Measurements from ENCODE around the gene SSPN.

Gene SSPN

DNA sequence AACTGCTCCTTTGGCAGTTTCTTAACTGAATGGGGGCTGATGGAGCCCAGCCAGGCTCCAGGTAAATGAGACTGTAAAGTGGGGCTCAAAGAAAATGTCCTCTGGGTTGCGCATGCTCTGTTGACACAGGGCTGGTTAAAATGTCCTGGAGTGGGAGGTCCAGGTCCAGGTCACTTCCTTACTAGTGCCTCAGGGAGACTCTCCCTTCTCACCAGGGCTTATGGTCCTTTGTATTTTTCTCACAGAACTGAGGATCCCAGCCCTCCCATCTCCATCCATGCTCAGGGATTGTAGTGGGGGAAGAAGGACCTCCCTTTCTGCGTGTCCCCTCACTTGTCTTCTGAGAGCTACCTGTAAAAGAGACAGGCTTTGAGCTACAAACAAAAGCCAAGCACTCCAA is 77.5 kb downstream of the SSPN start:
- Mint-ChIP-seq H3K27me3 (ENCODE audit: low read depth, poor library complexity) (no peaks in the 10 kb centered on the region), H3K4me3 (no peak overlapping the region), H3K9me3 (no peaks in the 10 kb centered on the region), H3K27ac (no peak overlapping the region), H3K4me1 (peaks cover 60% of the 10 kb centered on the region), H3K36me3 (ENCODE audit: low read depth) (no peaks in the 10 kb centered on the region)
- TF ChIP-seq, protein P1, sequence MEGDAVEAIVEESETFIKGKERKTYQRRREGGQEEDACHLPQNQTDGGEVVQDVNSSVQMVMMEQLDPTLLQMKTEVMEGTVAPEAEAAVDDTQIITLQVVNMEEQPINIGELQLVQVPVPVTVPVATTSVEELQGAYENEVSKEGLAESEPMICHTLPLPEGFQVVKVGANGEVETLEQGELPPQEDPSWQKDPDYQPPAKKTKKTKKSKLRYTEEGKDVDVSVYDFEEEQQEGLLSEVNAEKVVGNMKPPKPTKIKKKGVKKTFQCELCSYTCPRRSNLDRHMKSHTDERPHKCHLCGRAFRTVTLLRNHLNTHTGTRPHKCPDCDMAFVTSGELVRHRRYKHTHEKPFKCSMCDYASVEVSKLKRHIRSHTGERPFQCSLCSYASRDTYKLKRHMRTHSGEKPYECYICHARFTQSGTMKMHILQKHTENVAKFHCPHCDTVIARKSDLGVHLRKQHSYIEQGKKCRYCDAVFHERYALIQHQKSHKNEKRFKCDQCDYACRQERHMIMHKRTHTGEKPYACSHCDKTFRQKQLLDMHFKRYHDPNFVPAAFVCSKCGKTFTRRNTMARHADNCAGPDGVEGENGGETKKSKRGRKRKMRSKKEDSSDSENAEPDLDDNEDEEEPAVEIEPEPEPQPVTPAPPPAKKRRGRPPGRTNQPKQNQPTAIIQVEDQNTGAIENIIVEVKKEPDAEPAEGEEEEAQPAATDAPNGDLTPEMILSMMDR (IDR thresholded peaks at IDR 0.05), result no peak
- DNase-seq, result no peak

GRCh38 chr12:26273811-26274210 is 78.4 kb downstream of the SSPN start:
- DNase-seq, result no peak
- no peak overlapping the region for H3K4me3 Mint-ChIP-seq
- H3K9me3 Mint-ChIP-seq, result no peaks in the 10 kb centered on the region
- H3K36me3 Mint-ChIP-seq (ENCODE audit: low read depth), result no peaks in the 10 kb centered on the region
- TF ChIP-seq, protein P1 (IDR thresholded peaks at IDR 0.05), result no peak
- H3K27me3 Mint-ChIP-seq (ENCODE audit: low read depth, poor library complexity), result no peaks in the 10 kb centered on the region
- H3K27ac Mint-ChIP-seq, result peak overlapping the region; percentile 88
- H3K4me1 Mint-ChIP-seq, result peaks cover 69% of the 10 kb centered on the region

DNA sequence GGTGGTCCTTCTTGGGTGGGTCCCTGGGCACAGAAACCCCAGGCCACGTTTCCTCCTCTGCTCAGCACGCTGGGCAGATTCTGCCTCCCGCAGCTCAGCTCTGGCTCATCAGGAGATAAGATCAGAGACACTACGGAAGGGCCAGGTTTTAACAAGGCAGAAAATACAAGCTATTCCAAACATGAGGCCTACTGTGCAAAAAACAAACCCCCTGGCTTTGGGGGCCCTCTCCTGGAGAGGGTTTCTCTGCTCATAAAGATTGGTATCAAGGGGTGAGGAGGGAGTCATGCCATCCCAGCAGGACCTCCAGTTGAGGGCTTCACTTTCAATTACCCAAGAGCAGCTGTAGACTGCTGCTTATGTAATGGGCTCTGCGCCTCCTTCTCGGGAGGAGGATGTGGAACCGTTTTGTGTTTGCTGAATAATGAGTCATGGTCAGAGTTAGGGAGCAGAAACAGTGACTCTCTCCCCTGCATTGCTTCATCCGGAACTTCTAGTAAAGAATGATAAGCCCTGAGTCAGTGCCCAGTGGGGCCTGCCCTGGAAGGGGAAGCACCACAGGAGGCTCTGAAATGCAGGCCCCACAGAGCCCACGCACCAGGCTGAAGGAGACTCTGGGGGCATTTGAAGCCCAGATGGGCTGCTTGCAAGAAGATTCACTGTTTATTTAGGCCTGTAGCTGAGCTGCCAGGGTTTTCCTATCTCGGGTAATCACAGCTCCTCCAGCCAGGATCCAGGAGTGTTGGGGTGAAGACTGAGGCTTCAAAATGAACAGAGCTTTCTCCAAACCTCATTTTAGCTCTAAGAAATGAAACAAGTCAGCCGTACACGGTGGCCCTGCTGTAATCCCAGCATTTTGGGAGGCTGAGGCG is 79.3 kb downstream of the SSPN start:
- H3K4me1 Mint-ChIP-seq, result peaks cover 75% of the 10 kb centered on the region
- no peak overlapping the region for H3K4me3 Mint-ChIP-seq
- H3K27me3 Mint-ChIP-seq (ENCODE audit: low read depth, poor library complexity), result no peaks in the 10 kb centered on the region
- peak overlapping the region; percentile 88 for H3K27ac Mint-ChIP-seq
- no peak for DNase-seq
- no peaks in the 10 kb centered on the region for H3K9me3 Mint-ChIP-seq
- H3K36me3 Mint-ChIP-seq (ENCODE audit: low read depth), result no peaks in the 10 kb centered on the region
- TF ChIP-seq, protein P1 (IDR thresholded peaks at IDR 0.05), result no peak

DNA sequence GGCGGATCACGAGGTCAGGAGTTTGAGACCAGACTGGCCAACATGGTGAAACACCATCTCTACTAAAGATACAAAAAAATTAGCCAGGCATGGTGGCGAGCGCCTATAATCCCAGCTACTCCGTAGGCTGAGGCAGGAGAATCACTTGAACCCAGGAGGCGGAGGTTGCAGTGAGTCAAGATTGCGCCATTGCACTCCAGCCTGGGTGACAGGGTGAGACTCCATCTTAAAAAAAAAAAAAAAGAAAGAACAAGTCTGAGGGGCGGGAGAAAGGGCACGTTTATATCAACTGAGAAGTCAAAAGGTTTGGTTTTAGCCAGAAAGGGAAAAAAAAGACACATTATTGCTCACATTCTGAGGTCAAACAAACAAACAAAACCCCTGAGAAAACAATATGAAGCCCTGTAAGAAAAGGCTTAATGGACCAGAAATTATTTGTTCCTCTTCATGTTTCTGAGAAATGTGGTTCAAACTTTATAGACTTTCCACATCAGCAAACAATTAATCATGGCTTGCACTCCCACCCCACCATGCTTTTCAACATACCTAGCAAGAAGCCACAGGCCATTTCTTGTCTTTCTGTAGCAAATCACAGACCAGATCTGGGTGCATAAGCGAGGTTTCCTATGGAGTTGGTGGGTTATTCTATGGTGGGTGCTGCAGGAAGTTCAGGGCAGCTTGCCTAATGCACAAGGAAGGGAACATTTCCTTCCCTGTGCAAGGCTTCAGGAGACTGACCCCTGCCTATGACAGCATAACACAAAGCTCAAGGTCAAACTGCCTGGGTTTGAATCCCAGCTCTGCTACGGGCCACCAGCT is 80.1 kb downstream of the SSPN start:
- no peaks in the 10 kb centered on the region for H3K9me3 Mint-ChIP-seq
- H3K4me1 Mint-ChIP-seq, result peaks cover 75% of the 10 kb centered on the region
- H3K27me3 Mint-ChIP-seq (ENCODE audit: low read depth, poor library complexity), result no peaks in the 10 kb centered on the region
- TF ChIP-seq, protein P1 (IDR thresholded peaks at IDR 0.05), result no peak
- DNase-seq, result no peak
- peak overlapping the region; percentile 85 for H3K27ac Mint-ChIP-seq
- H3K36me3 Mint-ChIP-seq (ENCODE audit: low read depth), result no peaks in the 10 kb centered on the region
- no peak overlapping the region for H3K4me3 Mint-ChIP-seq

GRCh38 chr12:26276709-26277108 is 81.3 kb downstream of the SSPN start:
- Mint-ChIP-seq H3K4me1 (peaks cover 66% of the 10 kb centered on the region), H3K36me3 (ENCODE audit: low read depth) (no peaks in the 10 kb centered on the region), H3K4me3 (no peak overlapping the region), H3K27me3 (ENCODE audit: low read depth, poor library complexity) (no peaks in the 10 kb centered on the region), H3K9me3 (no peaks in the 10 kb centered on the region), H3K27ac (no peak overlapping the region)
- TF ChIP-seq, protein P1 (IDR thresholded peaks at IDR 0.05), result no peak
- DNase-seq, result no peak

Measured in nephron progenitor cell (in vitro differentiated cells).